GM06990 (cell line): Measurements from ENCODE around the gene AMZ1.
"Not testable (repeated sequence)": the region's sequence is repeated elsewhere in the genome, so short reads cannot be mapped to it uniquely, and the experiment has no call there.

Source experiments
- DNase-seq: peaks from one replicate; pipeline ENCODE4 v3.0.0-alpha.2; 2011; ENCODE audit not compliant: insufficient read length; ENCODE audit errors: extremely low read depth
- H3K27me3 ChIP-seq: replicated peaks from 2 replicates; pipeline ENCODE4 v1.6.0; 2011; ENCODE audit warnings: low read length; ENCODE audit not compliant: control insufficient read depth, insufficient read depth
- H3K36me3 ChIP-seq: 2 replicates; pipeline ENCODE4 v1.5.1; 2011; ENCODE audit warnings: low read length; ENCODE audit not compliant: control insufficient read depth, insufficient read depth
- H3K4me3 ChIP-seq: replicated peaks from 2 replicates; pipeline ENCODE4 v1.5.1; 2011; ENCODE audit warnings: low read depth, mild to moderate bottlenecking, control low read depth, low read length
- CTCF ChIP-seq: IDR thresholded peaks from 2 replicates; pipeline ENCODE4 v1.5.1; 2011; ENCODE audit warnings: low read length, control low read depth, mild to moderate bottlenecking, inconsistent platforms; ENCODE audit not compliant: insufficient read depth, poor library complexity, severe bottlenecking

AMZ1 gene

GRCh38 chr7:2687338-2687869 is 598 bp upstream of the AMZ1 start:
- H3K27me3 ChIP-seq = no peaks in the 10 kb centered on the region; the same call in 1 of the 2 replicates

DNA sequence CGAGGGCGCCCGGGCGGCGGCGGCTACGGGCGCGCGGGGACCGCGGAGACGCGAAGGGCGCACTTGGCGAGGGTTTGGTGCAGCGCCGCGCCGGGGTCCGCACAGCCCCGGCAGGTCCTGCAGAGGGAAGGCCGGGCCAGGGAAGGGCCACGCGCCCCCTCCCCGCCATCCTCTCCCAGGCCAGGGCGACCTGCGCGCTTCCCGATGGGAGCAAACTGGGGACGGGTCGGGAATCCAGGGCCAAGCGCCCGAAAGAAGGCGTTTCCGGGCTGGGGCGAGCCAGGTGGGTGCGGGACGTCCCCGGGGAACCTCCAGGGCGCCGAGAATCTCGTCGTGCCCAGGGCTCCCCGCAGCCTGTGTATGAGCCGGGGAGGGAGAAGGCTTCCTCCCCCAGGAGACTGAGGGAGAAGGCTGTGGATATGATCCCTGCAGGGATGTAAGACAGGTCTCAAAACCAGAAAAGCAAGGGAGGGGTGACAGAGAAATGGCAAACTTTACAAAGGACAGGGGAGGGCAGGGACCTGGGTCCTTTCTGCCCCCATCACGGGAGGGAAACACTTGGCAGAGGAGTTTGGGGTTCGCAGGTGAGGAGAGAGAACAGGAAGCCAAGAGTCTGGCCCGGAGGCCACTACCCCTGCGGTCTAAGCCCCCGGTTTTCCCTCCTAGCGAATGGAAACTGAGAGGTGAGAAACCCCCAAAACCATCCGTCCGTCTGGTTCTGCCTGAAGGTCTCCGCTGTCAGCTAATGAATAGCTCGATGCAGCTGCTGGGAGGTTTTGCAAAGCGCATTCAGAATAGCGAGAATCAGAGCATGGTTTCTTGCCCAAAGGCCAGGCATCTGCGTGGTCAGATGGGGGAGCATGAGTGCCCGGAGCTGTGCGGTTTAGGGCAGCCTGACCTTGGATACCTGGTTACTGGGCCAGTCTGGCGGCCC is 674 bp downstream of the AMZ1 start:
- peak; percentile 70 for DNase-seq
- H3K36me3 ChIP-seq = no peaks in the 10 kb centered on the region
- H3K4me3 ChIP-seq = peak overlapping the region; percentile 51
- no peak for TF ChIP-seq CTCF
- H3K27me3 ChIP-seq = no peaks in the 10 kb centered on the region; the same call in 1 of the 2 replicates

More at GRCh38 chr7:2687338-2687869, 598 bp upstream of the AMZ1 start:
- no peak for TF ChIP-seq CTCF
- DNase-seq = no peak
- no peaks in the 10 kb centered on the region for H3K36me3 ChIP-seq
- no peak overlapping the region for H3K4me3 ChIP-seq

DNA sequence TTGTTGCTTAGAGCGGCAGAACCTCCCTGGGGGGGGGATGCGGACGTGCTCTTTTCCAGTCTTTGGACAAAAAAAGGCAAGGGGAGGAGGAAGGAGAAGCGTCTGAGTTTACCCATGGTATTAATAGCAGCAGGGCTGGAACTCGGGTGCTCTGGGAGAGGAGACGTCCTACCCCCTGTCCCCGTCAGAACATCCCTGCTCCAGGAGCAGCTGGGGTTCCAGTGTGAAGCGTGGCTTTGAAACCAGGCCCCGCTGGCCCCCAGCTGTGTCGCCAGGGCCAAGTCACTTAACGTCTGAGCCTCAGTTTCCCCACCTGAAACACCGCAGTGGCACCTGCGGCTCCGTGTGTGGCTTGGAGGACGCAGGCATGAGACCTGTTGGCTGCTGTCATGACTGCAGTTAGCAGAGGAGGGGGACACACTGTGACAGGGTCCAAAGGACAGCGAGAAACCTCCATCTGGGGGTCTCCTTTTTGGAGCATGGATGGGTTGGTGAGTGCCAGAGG is 1.4 kb downstream of the AMZ1 start:
- Histone ChIP-seq H3K4me3 (peak overlapping the region; percentile 51), H3K27me3 (no peaks in the 10 kb centered on the region; the same call in 1 of the 2 replicates), H3K36me3 (no peaks in the 10 kb centered on the region)
- DNase-seq = no peak
- peak; percentile 2 for TF ChIP-seq CTCF

- Histone ChIP-seq H3K36me3 (no peaks in the 10 kb centered on the region), H3K4me3 (no peak overlapping the region), H3K27me3 (no peaks in the 10 kb centered on the region; the same call in 1 of the 2 replicates)
- DNase-seq = no peak
- TF ChIP-seq CTCF = no peak
Observed at GRCh38 chr7:2689951-2690705, 2.1 kb downstream of the AMZ1 start.

DNA sequence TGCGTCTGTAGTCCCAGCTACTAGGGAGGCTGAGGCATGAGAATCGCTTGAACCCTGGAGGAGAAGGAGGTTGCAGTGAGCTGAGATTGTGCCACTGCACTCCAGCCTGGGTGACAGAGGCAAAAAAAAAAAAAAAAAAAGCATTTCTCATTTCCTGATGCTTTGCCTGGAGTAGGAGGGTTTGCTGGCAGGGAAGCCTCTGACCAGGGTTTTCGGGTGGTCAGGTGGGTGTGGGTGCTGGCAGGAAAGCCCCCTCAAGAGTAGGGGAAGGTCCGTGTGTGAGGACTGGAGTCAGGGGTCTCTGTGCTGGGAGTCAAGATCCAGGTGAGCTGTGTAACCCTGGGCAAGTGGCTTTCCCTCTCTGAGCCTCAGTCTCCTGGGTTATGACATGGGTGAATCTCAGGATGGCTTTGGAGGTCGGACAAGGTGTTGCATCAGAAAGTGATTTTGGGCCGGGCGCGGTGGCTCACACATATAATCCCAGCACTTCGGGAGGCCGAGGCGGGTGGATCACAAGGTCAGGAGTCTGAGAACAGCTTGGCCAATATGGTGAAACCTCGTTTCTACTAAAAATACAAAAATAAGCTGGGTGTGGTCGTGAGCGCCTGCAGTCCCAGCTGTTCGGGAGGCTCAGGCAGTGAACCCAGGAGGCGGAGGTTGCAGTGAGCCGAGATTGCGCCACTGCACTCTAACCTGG is 3.2 kb downstream of the AMZ1 start:
- no peak for DNase-seq
- no peak for TF ChIP-seq CTCF
- Histone ChIP-seq H3K36me3 (no peaks in the 10 kb centered on the region), H3K27me3 (no peaks in the 10 kb centered on the region; the same call in 1 of the 2 replicates), H3K4me3 (no peak overlapping the region)

GRCh38 chr7:2691932-2692439 is 4.0 kb downstream of the AMZ1 start:
- not testable (repeated sequence) for H3K4me3 ChIP-seq, DNase-seq, H3K36me3 ChIP-seq, H3K27me3 ChIP-seq
